Measurements from ENCODE around the gene EP400.
A peak's percentile ranks its signal among the peaks of the same experiment; 100 is the strongest.

EP400 gene

DNA sequence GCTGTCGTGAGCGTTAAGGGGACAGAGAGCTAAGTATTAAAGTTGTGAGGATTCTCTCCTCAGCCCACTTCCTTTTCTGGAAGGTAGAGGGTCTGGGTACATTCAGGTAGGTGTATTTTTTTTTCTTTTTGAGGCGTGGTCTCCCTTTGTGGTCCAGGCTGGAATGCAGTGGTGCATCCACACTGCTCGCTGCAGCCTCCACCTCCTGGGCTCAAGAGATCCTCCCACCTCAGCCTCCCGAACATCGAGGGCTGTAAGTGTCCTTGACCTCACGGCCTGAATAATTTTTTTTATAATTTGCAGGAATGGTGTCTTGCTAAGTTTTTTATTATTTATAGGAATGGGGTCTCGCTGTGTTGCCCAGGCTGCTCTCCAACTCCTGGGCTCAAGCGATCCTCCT is 19.2 kb upstream of the EP400 start:
- FAIRE-seq, result no peak
- TF ChIP-seq POLR2A (IDR thresholded peaks at IDR 0.05; ENCODE audit: low read depth, low read length), result no peak
- TF ChIP-seq TAF1 (IDR thresholded peaks at IDR 0.05; ENCODE audit: borderline replicate concordance, low read depth, low read length), result no peak
- no peak for TF ChIP-seq POLR2AphosphoS5 (IDR thresholded peaks at IDR 0.05; ENCODE audit: low read depth, low read length)
- no peak for DNase-seq (ENCODE audit: insufficient read length)

DNA sequence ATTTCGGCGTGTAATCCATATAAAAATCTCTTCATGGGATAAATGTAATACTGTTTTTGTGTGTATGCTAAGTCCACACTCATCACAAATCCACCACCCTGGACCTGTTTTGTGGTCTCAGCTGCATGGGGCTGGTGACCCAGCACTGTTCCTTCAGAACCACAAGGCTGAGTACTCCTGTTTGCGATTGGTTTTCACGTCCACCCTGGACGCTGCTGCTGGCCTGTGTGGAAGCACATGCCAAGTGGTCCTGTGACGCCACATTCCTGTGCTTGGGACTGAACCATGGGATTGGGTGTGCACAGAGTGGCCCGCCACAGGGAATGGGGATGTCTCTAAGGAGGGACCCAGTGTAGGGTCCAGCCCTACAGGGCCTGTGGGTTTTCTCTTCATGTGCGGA is 16.4 kb upstream of the EP400 start:
- no peak for TF ChIP-seq TAF1 (IDR thresholded peaks at IDR 0.05; ENCODE audit: borderline replicate concordance, low read depth, low read length)
- no peak; the same call in 1 of the 2 replicates for TF ChIP-seq POLR2A (IDR thresholded peaks at IDR 0.05; ENCODE audit: low read depth, low read length)
- no peak for TF ChIP-seq POLR2AphosphoS5 (IDR thresholded peaks at IDR 0.05; ENCODE audit: low read depth, low read length)
- DNase-seq (ENCODE audit: insufficient read length), result no peak
- no peak for FAIRE-seq

DNA sequence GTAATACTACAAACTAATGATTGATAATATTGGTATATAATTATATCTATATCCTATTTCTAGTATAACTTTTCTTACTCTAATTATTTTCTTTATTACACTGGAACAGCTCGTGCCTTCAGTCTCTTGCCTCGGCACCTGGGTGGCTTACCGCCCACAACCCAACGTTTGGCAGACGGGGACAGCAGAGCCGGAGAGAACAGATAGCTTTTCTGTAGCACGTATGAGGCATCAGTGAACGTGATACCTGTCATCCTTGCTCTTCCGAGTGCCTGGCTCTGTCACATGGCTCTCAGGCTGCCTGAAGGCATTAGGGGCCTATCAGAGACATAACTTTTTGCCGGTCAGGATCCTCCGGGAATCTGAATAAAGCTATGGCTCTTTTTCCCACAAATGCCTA is 15.2 kb upstream of the EP400 start:
- TF ChIP-seq POLR2A (IDR thresholded peaks at IDR 0.05; ENCODE audit: low read depth, low read length), result no peak
- no peak for TF ChIP-seq POLR2AphosphoS5 (IDR thresholded peaks at IDR 0.05; ENCODE audit: low read depth, low read length)
- no peak for TF ChIP-seq TAF1 (IDR thresholded peaks at IDR 0.05; ENCODE audit: borderline replicate concordance, low read depth, low read length)
- FAIRE-seq, result no peak
- DNase-seq (ENCODE audit: insufficient read length), result no peak

DNA sequence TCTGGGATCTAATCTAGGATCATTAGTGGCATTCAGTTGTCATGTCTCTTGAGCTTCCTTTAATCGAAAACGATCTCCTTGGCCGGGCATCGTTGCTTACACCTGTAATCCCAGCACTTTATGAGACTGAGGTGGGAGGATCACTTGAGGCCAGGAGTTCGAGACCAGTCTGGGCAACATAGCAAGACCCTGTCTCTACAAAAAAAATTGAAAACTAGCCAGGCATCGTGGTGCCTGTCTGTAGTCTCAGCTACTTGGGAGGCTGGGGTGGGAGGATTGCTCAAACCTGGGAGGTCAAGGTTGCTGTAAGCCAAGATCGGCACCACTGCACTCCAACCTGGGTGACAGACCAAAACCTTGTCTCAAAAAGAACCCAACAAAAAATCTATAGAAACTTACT is 11.7 kb upstream of the EP400 start:
- TF ChIP-seq POLR2AphosphoS5 (IDR thresholded peaks at IDR 0.05; ENCODE audit: low read depth, low read length) (peak; percentile 7; the same call in 1 of the 2 replicates), POLR2A (IDR thresholded peaks at IDR 0.05; ENCODE audit: low read depth, low read length) (no peak)
- no peak for DNase-seq (ENCODE audit: insufficient read length)
- FAIRE-seq, result no peak

DNA sequence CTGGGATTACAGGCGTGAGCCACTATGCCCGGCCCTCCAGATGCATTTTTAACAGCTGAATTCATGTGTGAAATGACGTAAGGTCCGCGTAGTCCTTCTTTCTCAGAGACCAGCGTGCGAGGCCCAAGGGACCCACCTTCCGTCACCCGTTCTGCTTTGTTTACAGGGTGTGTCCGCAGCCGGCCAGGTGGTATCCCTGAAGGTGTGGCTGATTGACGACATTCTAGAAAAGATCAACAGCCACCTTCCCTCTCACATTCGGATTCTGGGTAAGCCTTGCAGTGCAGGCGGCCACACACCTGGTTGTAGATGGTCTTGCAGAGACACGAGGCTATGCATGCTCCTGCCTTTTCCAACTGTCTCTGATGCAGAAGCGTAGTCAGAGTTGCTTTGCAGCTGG is 10.7 kb upstream of the EP400 start:
- FAIRE-seq, result no peak
- DNase-seq (ENCODE audit: insufficient read length), result no peak
- TF ChIP-seq TAF1 (IDR thresholded peaks at IDR 0.05; ENCODE audit: borderline replicate concordance, low read depth, low read length), result no peak
- no peak for TF ChIP-seq POLR2AphosphoS5 (IDR thresholded peaks at IDR 0.05; ENCODE audit: low read depth, low read length)
- no peak for TF ChIP-seq POLR2A (IDR thresholded peaks at IDR 0.05; ENCODE audit: low read depth, low read length)

DNA sequence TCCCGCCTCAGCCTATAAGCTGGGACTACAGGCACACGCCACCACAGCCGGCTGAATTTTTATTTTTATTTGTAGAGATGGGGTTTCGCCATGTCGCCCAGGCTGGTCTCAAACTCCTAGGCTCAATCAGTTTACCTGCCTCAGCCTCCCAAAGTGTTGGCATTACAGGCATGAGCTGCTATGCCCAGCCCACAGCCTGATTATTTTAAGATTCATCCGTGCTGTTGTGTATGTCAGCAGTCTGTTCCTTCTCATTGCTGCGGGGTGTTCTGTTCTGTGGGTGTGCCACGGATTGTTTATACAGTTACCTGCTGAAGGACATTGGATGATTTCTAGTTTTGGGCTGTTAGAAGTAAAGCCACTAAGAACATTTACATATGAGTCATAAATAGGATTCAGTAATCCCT is 9.6 kb upstream of the EP400 start:
- no peak for DNase-seq (ENCODE audit: insufficient read length)
- no peak for FAIRE-seq
- TF ChIP-seq POLR2A (IDR thresholded peaks at IDR 0.05; ENCODE audit: low read depth, low read length) (no peak), POLR2AphosphoS5 (IDR thresholded peaks at IDR 0.05; ENCODE audit: low read depth, low read length) (no peak), TAF1 (IDR thresholded peaks at IDR 0.05; ENCODE audit: borderline replicate concordance, low read depth, low read length) (no peak)

DNA sequence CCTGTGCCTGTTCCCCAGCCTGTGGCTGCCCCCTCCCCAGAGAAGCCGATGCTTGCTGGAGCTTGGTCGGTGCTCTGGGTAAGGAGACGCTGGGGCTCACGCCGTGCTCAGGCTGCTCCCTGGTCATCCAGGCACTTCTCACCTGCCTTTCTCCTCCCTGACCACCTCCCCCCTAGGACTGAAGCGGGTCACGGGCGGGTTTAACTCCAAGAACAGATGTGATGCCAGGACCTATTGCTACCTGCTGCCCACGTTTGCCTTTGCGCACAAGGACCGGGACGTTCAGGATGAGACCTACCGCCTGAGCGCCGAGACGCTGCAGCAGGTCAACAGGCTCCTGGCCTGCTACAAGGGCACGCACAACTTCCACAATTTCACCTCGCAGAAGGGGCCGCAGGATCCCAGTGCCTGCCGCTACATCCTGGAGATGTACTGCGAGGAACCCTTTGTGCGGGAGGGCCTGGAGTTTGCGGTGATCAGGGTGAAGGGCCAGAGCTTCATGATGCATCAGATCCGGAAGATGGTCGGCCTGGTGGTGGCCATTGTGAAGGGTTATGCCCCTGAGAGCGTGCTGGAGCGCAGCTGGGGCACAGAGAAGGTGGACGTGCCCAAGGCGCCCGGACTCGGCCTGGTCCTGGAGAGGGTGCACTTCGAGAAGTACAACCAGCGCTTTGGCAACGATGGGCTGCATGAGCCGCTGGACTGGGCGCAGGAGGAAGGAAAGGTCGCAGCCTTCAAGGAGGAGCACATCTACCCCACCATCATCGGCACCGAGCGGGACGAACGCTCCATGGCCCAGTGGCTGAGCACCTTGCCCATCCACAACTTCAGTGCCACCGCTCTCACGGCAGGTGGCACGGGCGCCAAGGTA is 8.4 kb upstream of the EP400 start:
- FAIRE-seq (no peak), DNase-seq (ENCODE audit: insufficient read length) (no peak)
- TF ChIP-seq TAF1 (IDR thresholded peaks at IDR 0.05; ENCODE audit: borderline replicate concordance, low read depth, low read length) (no peak), POLR2A (IDR thresholded peaks at IDR 0.05; ENCODE audit: low read depth, low read length) (no peak; the same call in 1 of the 2 replicates), POLR2AphosphoS5 (IDR thresholded peaks at IDR 0.05; ENCODE audit: low read depth, low read length) (0 out of 2 replicates have a peak, but pooled peaks have one; percentile 30)

DNA sequence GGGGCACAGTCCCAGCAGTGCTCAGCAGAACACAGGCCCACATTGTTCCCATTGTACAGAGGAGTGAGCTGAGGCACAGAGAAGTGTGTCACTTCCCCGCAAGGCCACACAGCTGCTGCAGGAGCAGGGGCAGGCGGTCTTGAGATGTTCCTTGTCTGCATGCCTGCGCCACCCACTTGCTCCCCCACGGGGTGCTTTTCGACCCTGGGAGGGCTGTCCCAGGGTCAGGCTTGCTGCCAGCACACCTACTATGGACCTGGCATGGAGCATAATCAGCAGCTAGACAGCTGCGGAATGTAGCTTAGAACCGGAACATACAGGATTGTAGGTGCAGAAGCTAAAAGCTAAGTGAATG is 7.8 kb upstream of the EP400 start:
- no peak for TF ChIP-seq TAF1 (IDR thresholded peaks at IDR 0.05; ENCODE audit: borderline replicate concordance, low read depth, low read length)
- no peak for TF ChIP-seq POLR2AphosphoS5 (IDR thresholded peaks at IDR 0.05; ENCODE audit: low read depth, low read length)
- no peak for TF ChIP-seq POLR2A (IDR thresholded peaks at IDR 0.05; ENCODE audit: low read depth, low read length)
- FAIRE-seq (no peak), DNase-seq (ENCODE audit: insufficient read length) (no peak)

DNA sequence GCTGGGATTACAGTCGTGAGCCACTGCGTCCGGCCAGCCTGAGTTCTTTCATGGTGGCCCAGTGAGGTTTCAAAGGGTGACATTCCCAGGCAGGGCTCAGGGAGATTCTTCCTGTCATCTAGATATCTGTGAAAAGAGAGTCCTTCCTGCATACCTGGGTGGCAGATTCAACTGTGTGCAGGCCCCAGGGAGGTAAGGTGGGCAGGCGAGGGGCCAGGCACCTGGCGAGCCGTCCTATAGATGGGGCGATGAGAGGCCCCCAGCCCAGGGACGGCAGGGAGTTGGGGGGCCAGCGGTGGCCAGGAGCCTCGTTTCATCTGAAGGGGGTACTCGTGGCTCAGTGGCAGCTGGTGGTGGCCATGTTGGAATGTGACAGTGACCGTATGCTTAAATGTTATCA is 7.1 kb upstream of the EP400 start:
- DNase-seq (ENCODE audit: insufficient read length) (no peak), FAIRE-seq (no peak)
- TF ChIP-seq POLR2A (IDR thresholded peaks at IDR 0.05; ENCODE audit: low read depth, low read length) (no peak), POLR2AphosphoS5 (IDR thresholded peaks at IDR 0.05; ENCODE audit: low read depth, low read length) (no peak), TAF1 (IDR thresholded peaks at IDR 0.05; ENCODE audit: borderline replicate concordance, low read depth, low read length) (no peak)

DNA sequence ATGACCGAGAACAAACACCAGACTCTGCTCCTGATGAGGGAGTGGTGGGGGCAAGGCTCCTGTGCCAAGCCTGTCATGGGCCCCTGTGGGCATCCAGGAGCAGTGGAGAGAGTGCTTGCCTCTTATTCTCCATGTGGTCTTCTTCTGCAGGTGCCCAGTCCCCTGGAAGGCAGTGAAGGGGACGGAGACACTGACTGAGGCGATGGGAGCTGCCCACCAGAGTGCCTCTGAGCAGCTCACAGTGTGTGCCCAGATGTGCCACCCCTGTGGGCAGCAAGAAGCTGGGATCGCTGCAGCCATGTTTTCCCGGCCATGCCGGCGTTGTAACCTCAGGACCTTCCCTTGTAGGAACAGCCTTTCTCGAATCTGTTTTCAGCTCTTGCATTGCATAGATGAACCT is 6.4 kb upstream of the EP400 start:
- FAIRE-seq (no peak), DNase-seq (ENCODE audit: insufficient read length) (no peak)
- no peak for TF ChIP-seq TAF1 (IDR thresholded peaks at IDR 0.05; ENCODE audit: borderline replicate concordance, low read depth, low read length)
- no peak for TF ChIP-seq POLR2AphosphoS5 (IDR thresholded peaks at IDR 0.05; ENCODE audit: low read depth, low read length)
- no peak for TF ChIP-seq POLR2A (IDR thresholded peaks at IDR 0.05; ENCODE audit: low read depth, low read length)

DNA sequence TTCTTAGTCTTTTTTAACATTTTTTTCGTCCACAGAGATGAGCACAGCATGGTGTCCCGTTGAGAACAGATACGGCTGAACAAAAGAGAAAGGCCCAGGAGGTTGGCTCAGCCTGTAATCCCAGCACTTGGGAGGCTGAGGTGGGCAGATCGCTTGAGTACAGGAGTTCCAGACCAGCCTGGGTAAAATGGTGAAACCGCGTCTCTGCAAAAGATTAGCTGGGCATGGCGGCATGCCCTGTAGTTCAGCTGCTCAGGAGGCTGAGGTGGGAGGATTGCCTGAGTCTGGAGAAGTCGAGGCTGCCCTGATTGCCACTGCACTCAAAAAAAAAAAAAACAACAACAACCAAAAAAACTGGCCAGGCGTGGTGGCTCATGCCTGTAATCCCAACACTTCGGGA is 5.9 kb upstream of the EP400 start:
- no peak for FAIRE-seq
- TF ChIP-seq POLR2AphosphoS5 (IDR thresholded peaks at IDR 0.05; ENCODE audit: low read depth, low read length) (no peak), TAF1 (IDR thresholded peaks at IDR 0.05; ENCODE audit: borderline replicate concordance, low read depth, low read length) (no peak), POLR2A (IDR thresholded peaks at IDR 0.05; ENCODE audit: low read depth, low read length) (no peak)
- no peak for DNase-seq (ENCODE audit: insufficient read length)

DNA sequence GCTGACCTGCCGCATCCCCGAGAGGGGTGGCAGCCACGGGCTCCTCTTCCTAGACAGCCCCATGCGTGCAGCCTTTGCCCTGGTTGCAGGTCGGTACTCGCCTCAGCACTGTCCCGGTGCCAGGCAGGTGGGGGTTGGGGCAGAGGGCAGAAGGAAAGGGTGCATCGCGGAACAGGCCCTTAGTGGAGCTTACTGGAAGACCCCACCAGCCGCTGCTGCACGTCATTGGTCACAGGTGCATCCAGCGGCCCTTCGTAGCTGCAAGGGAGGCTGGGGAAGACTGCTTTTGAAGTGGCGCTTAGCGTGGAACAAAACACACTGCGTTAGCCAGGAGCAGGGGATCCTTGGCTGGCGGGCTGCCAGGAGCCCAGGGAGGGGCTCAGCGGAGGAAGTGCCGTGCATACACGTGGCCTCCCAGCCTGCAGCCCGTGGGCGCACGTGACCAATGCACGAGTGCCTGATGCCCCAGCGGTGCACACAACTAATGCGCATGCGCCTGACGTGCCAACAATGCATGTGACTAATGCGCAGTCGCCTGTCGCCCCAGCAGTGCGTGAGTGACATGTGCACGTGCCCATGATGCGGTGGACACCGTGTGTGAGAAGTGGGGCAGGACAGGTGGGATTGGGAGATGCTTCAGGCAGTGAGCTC is 5.0 kb upstream of the EP400 start:
- peak; percentile 16; the same call in 1 of the 2 replicates for TF ChIP-seq POLR2A (IDR thresholded peaks at IDR 0.05; ENCODE audit: low read depth, low read length)
- no peak for TF ChIP-seq TAF1 (IDR thresholded peaks at IDR 0.05; ENCODE audit: borderline replicate concordance, low read depth, low read length)
- FAIRE-seq (no peak), DNase-seq (ENCODE audit: insufficient read length) (no peak)
